HFF-Myc (cell line): ENCODE results near the gene TIMM44.

Experiments used
- DNase-seq: peaks from one replicate; pipeline ENCODE4 v3.0.0-alpha.2; 2011; ENCODE audit warnings: low read depth; ENCODE audit errors: extremely low read depth
- H3K4me3 ChIP-seq: replicated peaks from 2 replicates; pipeline ENCODE4 v1.5.1; 2011; ENCODE audit warnings: low read depth, mild to moderate bottlenecking, control low read depth, low read length
- TF ChIP-seq, protein P1 (sequence below): IDR thresholded peaks from 2 replicates; pipeline ENCODE4 v1.5.1; 2012; ENCODE audit warnings: mild to moderate bottlenecking, low read depth, low read length, control low read depth; ENCODE audit errors: missing control alignments

The TIMM44 gene

DNA sequence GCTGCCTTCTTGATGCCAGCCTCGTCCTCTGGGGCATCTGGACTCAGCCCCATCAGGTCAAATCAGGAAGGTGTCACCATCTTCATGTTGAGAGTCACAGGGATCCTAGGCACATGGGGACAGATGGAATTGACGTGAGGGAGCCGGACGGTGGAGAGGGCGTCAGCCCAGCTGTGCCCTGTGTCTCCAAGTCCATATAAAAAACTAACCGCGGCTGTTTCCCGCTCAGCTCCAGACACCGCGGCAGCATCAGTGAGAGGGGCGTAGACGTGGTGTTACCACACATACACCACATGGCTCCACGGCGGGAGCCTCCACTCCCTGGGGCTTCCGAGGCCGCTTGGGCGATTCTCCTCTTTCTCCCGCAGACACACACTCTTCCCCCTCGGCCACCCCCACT lies 63.6 kb downstream of the TIMM44 start:
- TF ChIP-seq, protein P1, sequence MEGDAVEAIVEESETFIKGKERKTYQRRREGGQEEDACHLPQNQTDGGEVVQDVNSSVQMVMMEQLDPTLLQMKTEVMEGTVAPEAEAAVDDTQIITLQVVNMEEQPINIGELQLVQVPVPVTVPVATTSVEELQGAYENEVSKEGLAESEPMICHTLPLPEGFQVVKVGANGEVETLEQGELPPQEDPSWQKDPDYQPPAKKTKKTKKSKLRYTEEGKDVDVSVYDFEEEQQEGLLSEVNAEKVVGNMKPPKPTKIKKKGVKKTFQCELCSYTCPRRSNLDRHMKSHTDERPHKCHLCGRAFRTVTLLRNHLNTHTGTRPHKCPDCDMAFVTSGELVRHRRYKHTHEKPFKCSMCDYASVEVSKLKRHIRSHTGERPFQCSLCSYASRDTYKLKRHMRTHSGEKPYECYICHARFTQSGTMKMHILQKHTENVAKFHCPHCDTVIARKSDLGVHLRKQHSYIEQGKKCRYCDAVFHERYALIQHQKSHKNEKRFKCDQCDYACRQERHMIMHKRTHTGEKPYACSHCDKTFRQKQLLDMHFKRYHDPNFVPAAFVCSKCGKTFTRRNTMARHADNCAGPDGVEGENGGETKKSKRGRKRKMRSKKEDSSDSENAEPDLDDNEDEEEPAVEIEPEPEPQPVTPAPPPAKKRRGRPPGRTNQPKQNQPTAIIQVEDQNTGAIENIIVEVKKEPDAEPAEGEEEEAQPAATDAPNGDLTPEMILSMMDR, result no peak
- H3K4me3 ChIP-seq, result no peak overlapping the region
- no peak for DNase-seq

DNA sequence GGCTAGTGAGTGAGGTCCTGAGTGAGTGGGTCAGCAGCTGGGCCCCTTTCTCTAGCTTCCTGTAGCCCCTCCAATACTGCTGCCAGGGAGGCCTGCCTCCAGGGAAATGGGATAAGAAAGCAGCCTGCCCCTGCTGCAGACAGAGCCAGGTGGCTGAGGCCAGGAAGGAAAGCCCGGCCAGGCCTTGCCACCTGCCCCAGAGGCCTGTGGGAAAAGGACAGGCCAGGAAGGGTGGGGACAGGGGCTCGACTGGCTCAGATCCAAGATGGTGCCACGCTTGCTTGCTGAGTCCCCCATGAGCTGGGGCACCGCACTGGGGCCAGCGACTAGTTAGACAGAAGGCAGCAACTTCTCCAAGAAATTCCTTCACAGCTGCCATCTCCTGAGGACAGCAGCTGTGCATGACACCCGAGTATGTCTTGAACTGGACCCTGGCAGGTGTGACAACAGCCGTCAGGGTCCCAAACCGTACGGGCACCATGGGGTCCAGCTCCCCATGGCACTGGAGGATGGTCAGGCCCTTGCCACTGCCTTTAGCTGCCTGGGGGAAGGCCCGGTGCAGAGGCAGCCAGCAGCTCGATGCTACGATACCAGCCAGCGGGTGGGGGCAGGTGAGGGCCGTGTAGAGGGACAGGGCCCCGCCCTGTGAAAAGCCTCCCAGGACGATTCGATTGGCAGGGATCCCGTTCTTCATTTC lies 64.2 kb downstream of the TIMM44 start:
- no peak overlapping the region for H3K4me3 ChIP-seq
- TF ChIP-seq, protein P1, result no peak
- DNase-seq, result no peak

DNA sequence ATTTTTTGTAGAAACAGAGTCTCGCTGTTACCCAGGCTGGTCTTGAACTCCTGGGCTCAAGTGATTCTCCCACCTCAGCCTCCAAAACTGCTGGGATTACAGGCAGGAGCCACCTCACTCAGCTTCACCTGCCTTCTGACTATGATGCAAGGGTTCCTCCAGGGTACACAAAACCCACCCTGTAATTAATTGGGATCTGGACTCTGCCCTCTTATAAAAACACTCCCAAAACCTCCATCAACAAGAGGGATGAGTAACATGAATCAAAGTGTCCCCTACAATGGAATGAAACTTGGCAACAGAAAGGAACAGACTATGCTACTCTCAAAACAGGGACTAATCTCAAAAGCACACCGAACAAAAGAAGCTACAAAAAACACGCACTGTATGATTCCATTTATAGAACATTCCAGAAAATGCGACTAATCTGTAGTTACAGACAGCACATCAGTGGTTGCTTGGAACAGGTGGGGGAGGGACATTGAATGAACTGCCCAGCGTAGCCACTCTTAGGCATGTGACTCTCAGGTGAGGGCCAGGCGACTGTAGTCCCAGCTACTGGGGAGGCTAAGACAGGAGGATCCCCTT lies 66.1 kb downstream of the TIMM44 start:
- TF ChIP-seq, protein P1, result no peak
- H3K4me3 ChIP-seq, result no peak overlapping the region
- no peak for DNase-seq
